Measurements from ENCODE around the gene DNAJC10.

DNA sequence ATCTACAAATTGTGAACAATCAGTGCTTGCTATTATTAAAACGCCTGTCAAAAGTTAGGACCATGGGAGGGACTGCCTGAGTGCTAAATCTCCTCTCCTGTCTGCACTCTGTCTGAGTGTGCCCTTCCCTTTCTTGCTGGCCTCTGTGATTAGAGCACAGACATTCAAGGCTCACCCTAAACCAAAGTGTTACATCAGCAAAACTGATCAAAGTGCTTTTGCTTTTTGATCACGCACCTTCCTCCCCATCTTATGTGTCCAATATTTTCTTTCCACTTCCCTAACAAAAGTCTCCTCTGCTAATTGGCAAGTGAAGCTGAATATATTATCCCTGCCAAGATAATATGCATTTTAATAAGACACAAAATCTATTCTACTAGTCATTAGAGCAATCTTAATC lies 30.5 kb upstream of the DNAJC10 start:
- TF ChIP-seq, protein P1, sequence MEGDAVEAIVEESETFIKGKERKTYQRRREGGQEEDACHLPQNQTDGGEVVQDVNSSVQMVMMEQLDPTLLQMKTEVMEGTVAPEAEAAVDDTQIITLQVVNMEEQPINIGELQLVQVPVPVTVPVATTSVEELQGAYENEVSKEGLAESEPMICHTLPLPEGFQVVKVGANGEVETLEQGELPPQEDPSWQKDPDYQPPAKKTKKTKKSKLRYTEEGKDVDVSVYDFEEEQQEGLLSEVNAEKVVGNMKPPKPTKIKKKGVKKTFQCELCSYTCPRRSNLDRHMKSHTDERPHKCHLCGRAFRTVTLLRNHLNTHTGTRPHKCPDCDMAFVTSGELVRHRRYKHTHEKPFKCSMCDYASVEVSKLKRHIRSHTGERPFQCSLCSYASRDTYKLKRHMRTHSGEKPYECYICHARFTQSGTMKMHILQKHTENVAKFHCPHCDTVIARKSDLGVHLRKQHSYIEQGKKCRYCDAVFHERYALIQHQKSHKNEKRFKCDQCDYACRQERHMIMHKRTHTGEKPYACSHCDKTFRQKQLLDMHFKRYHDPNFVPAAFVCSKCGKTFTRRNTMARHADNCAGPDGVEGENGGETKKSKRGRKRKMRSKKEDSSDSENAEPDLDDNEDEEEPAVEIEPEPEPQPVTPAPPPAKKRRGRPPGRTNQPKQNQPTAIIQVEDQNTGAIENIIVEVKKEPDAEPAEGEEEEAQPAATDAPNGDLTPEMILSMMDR (IDR thresholded peaks at IDR 0.05; ENCODE audit: extremely low read depth in 1 of 2, insufficient read depth in 1 of 2, low read depth in 1 of 2, low read length in 2 of 2): no peak
- TF ChIP-seq EZH2 (IDR thresholded peaks at IDR 0.05; ENCODE audit: borderline replicate concordance, low read depth, low read length, severe bottlenecking): no peak
- TF ChIP-seq POLR2A (IDR thresholded peaks at IDR 0.05; ENCODE audit: low read depth, low read length): no peak
- no peak for TF ChIP-seq MYC (IDR thresholded peaks at IDR 0.05; ENCODE audit: low read depth, low read length)
- TF ChIP-seq POLR2AphosphoS5 (IDR thresholded peaks at IDR 0.05; ENCODE audit: insufficient read depth, low read depth, low read length): no peak
